A549 (cell line): ENCODE measurements around the gene SLC23A2. TPM values are rescaled to one million over a fixed set of nuclear protein-coding genes. Genes with fewer than 3 reads are reported as not detected.

ENCODE experiments used
- ATAC-seq, 2 experiments: fragments of 200-7000 bp in 1 of 2; fragments of >200 bp in 1 of 2; cut with Nextera tagmentation in 1 of 2; cut with Tn5 transposase in 1 of 2; 3 replicates each; pipeline versions ENCODE4 v1.8.0 to v1.9.1; 2018 to 2020; ENCODE audit warnings: mild to moderate bottlenecking in 1 of 2, moderate library complexity in 1 of 2
- CTCF ChIA-PET: fragments of 300-600 bp; sonication (Branson Sonifier 250); formaldehyde crosslinking; extraction: SDS; loops from one replicate; lab custom pipeline; 2021; ENCODE audit warnings: antibody characterized with exemption, inconsistent platforms; lab: Yijun Ruan, JAX
- POLR2A ChIA-PET: fragments of 350-600 bp; formaldehyde crosslinking; extraction: SDS; loops from one replicate; lab custom pipeline; 2021; ENCODE audit warnings: antibody characterized with exemption, inconsistent platforms; lab: Yijun Ruan, JAX
- DNase-seq, 2 experiments: peaks; one replicate each; pipeline versions ENCODE4 v3.0.0 to v3.0.0-alpha.2; 2011 to 2016; ENCODE audit warnings: low read depth in 1 of 2, low spot score in 1 of 2
- FAIRE-seq: peaks from 2 replicates; lab custom pipeline; 2011; peaks lifted over from hg19 to GRCh38; lab: Jason Lieb, UNC
- H3K27ac ChIP-seq, 2 experiments: fragments of >200 bp; sonication (Bioruptor Twin); formaldehyde crosslinking; 3 replicates each; pipeline ENCODE4 v1.5.1; 2016 to 2017
- H3K4me1 ChIP-seq: fragments of >200 bp; sonication (Bioruptor Twin); formaldehyde crosslinking; 3 replicates; pipeline ENCODE4 v1.6.1; 2016
- H3K4me2 ChIP-seq: fragments of >200 bp; sonication (Bioruptor Twin); formaldehyde crosslinking; 3 replicates; pipeline ENCODE4 v1.6.1; 2016
- H3K4me3 ChIP-seq: fragments of >200 bp; sonication (Bioruptor Twin); formaldehyde crosslinking; 3 replicates; pipeline ENCODE4 v1.5.1; 2016
- H3K9me3 ChIP-seq: fragments of >200 bp; sonication (Bioruptor Twin); formaldehyde crosslinking; 3 replicates; pipeline ENCODE4 v1.6.1; 2016
- BHLHE40 ChIP-seq: IDR thresholded peaks from 2 replicates; pipeline ENCODE4 v1.6.1; 2012; ENCODE audit warnings: low read depth, low read length, inconsistent platforms
- CHD2 ChIP-seq: fragments of 150-350 bp; IDR thresholded peaks from 2 replicates; pipeline ENCODE4 v1.6.1; 2014; ENCODE audit warnings: low read length; ENCODE audit not compliant: partially characterized antibody
- EHMT2 ChIP-seq: fragments of 200-600 bp; sonication (generic); IDR thresholded peaks from 2 replicates; pipeline ENCODE4 v1.6.1; 2016; ENCODE audit warnings: antibody characterized with exemption, low read depth, mild to moderate bottlenecking, moderate library complexity
- EP300 ChIP-seq, 2 experiments: fragments of >200 bp; sonication (Bioruptor Twin); formaldehyde crosslinking; IDR thresholded peaks; 2 replicates in 1 of 2; 3 replicates in 1 of 2; pipeline ENCODE4 v1.6.1; 2016 to 2017
- FOSB ChIP-seq: fragments of 250-450 bp; sonication (Bioruptor Pico); IDR thresholded peaks from 2 replicates; pipeline ENCODE4 v1.5.0; 2020; ENCODE audit warnings: mild to moderate bottlenecking, moderate library complexity
- FOSL2 ChIP-seq, 2 experiments: fragments of 450-650 bp in 1 of 2; fragments of >200 bp in 1 of 2; sonication (Bioruptor Twin) in 1 of 2; formaldehyde crosslinking; IDR thresholded peaks; 2 replicates each; pipeline versions ENCODE4 v1.5.0 to v1.6.1; 2016 to 2020; ENCODE audit warnings: mild to moderate bottlenecking in 1 of 2, moderate library complexity in 1 of 2
- FOXS1 ChIP-seq: fragments of 250-450 bp; sonication (Bioruptor Pico); IDR thresholded peaks from 2 replicates; pipeline ENCODE4 v1.5.0; 2020; ENCODE audit warnings: mild to moderate bottlenecking, moderate library complexity
- GATA3 ChIP-seq: IDR thresholded peaks from 2 replicates; pipeline ENCODE4 v1.6.1; 2012; ENCODE audit warnings: borderline replicate concordance
- HOXA7 ChIP-seq: fragments of 250-450 bp; sonication (Bioruptor Pico); IDR thresholded peaks from 2 replicates; pipeline ENCODE4 v1.5.0; 2020; ENCODE audit warnings: mild to moderate bottlenecking, moderate library complexity
- HOXB13 ChIP-seq: fragments of 250-450 bp; sonication (Bioruptor Pico); IDR thresholded peaks from 2 replicates; pipeline ENCODE4 v1.5.0; 2020; ENCODE audit warnings: low read depth, mild to moderate bottlenecking, moderate library complexity
- HOXB5 ChIP-seq: fragments of 250-450 bp; sonication (Bioruptor Pico); IDR thresholded peaks from 2 replicates; pipeline ENCODE4 v1.5.0; 2020; ENCODE audit warnings: mild to moderate bottlenecking, moderate library complexity
- JUNB ChIP-seq: fragments of >200 bp; sonication (Bioruptor Twin); formaldehyde crosslinking; IDR thresholded peaks from 2 replicates; pipeline ENCODE4 v1.6.1; 2016
- KDM5A ChIP-seq: fragments of 200-600 bp; sonication (generic); IDR thresholded peaks from 2 replicates; pipeline ENCODE4 v1.6.1; 2016; ENCODE audit warnings: antibody characterized with exemption, mild to moderate bottlenecking
- MAFK ChIP-seq: fragments of 450-650 bp; IDR thresholded peaks from 2 replicates; pipeline ENCODE4 v1.6.1; 2014; ENCODE audit not compliant: partially characterized antibody
- MAZ ChIP-seq: fragments of 150-350 bp; IDR thresholded peaks from 2 replicates; pipeline ENCODE4 v1.6.1; 2014; ENCODE audit warnings: antibody characterized with exemption, low read depth, low read length, borderline replicate concordance
- NFE2L2 ChIP-seq: fragments of 150-350 bp; conservative IDR thresholded peaks from 2 replicates; pipeline ENCODE4 v1.6.1; 2014; ENCODE audit warnings: low read length
- PHF8 ChIP-seq: fragments of 200-600 bp; sonication (generic); IDR thresholded peaks from 2 replicates; pipeline ENCODE4 v1.6.1; 2016; ENCODE audit warnings: low read depth, mild to moderate bottlenecking, antibody characterized with exemption, moderate library complexity, borderline replicate concordance
- RAD21 ChIP-seq, 2 experiments: fragments of >200 bp in 1 of 2; sonication (Bioruptor Twin) in 1 of 2; formaldehyde crosslinking in 1 of 2; IDR thresholded peaks in 1 of 2; conservative IDR thresholded peaks in 1 of 2; 2 replicates in 1 of 2; 3 replicates in 1 of 2; pipeline ENCODE4 v1.6.1; 2012 to 2018; ENCODE audit warnings: inconsistent platforms in 1 of 2
- RFX5 ChIP-seq: fragments of 450-650 bp; IDR thresholded peaks from 2 replicates; pipeline ENCODE4 v1.7.1; 2014; ENCODE audit warnings: antibody characterized with exemption, mild to moderate bottlenecking, moderate library complexity
- RNF2 ChIP-seq: fragments of 200-600 bp; sonication (generic); IDR thresholded peaks from 2 replicates; pipeline ENCODE4 v1.6.1; 2016; ENCODE audit warnings: low read depth, mild to moderate bottlenecking, antibody characterized with exemption, moderate library complexity, borderline replicate concordance
- SREBF2 ChIP-seq: fragments of 450-650 bp; IDR thresholded peaks from 2 replicates; pipeline ENCODE4 v1.6.1; 2014; ENCODE audit warnings: mild to moderate bottlenecking, moderate library complexity
- TP53 ChIP-seq: fragments of 250-450 bp; sonication (Bioruptor Pico); IDR thresholded peaks from 2 replicates; pipeline ENCODE4 v1.5.0; 2021; ENCODE audit warnings: mild to moderate bottlenecking, moderate library complexity
- ZC3H11A ChIP-seq: fragments of 450-650 bp; IDR thresholded peaks from 2 replicates; pipeline ENCODE4 v1.6.1; 2014; ENCODE audit warnings: antibody characterized with exemption, mild to moderate bottlenecking
- ZSCAN20 ChIP-seq: fragments of 250-450 bp; sonication (Bioruptor Pico); IDR thresholded peaks from 2 replicates; pipeline ENCODE4 v1.8.0; 2022; ENCODE audit warnings: mild to moderate bottlenecking, moderate library complexity
- WGBS: methylation state at CpG from one replicate; pipeline ENCODE4 v1.1.6; 2017; ENCODE audit errors: missing lambda C conversion rate; 5-methylcytosine and 5-hydroxymethylcytosine counted together
- polyA plus RNA-seq, 4 experiments: library from polyadenylated mRNA; depleted of rRNA in 3 of 4; stranded (reverse); fragments of >200 nt; fragmentation: RNase III in 1 of 4; extraction: RNeasy Plus Mini Kit Qiagen cat#74134 plus additional on column Dnase treatment in 1 of 4; gene quantifications; 2 replicates in 3 of 4; 3 replicates in 1 of 4; pipeline ENCODE4 v1.2.3, GENCODE V29; 2011 to 2017
- TF ChIP-seq, protein P1 (sequence below): IDR thresholded peaks from 2 replicates; pipeline ENCODE4 v1.6.1; 2012
- TF ChIP-seq, protein P2 (sequence below): IDR thresholded peaks from 2 replicates; pipeline ENCODE4 v1.6.1; 2012
- TF ChIP-seq, protein P3 (sequence below): fragments of >200 bp; sonication (Bioruptor Twin); formaldehyde crosslinking; IDR thresholded peaks from 3 replicates; pipeline ENCODE4 v1.6.1; 2016
- TF ChIP-seq, protein P4 (sequence below): fragments of 200-600 bp; sonication (generic); IDR thresholded peaks from 2 replicates; pipeline ENCODE4 v1.6.1; 2016; ENCODE audit warnings: antibody characterized with exemption, mild to moderate bottlenecking, moderate library complexity

SLC23A2 gene
- polyA plus RNA-seq, 2 of the 4 experiments (the other 2 are of a cell fraction): 13.1 to 47.8 TPM

DNA sequence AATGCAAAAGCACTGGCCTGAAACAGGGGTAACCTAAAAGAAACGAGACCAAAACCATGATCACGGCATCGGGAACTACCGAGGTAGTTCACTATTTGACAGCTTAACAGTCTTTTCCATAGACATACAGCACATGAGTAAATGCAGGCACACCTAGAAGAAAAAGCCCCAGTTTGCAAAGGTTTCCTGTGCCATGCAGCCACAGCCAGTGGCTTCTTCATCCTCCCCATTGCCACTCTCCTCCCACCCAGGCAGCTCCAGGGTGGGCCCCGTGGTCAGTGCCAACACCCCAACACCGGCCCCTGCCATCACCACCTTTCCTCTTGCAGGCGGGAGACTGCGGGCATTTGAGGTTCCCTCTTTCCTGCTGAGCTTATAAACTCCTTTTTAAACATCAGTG, 115.4 kb downstream of the SLC23A2 start:
- no peaks in the 10 kb centered on the region for H3K9me3 ChIP-seq
- POLR2A ChIA-PET: no interaction called here
- no peak for TF ChIP-seq HOXA7 (CRISPR knock-in tag)
- TF ChIP-seq, all 56 proteins: peak for 0
- DNase-seq (no peak), FAIRE-seq (no peak), ATAC-seq (no peak)
- Histone ChIP-seq H3K4me3 (no peak overlapping the region), H3K27ac (no peak overlapping the region), H3K4me2 (no peak overlapping the region), H3K4me1 (no peaks in the 10 kb centered on the region)
- 95% methylated on average over 8 of the region's 8 CpGs for WGBS
- CTCF ChIA-PET: interaction anchor here (0.6 to 1.5 kb wide), 6 partner anchors 8 to 70 kb away, joined by 3 to 5 read pairs (median 4); no protein-coding TSS in a partner anchor

DNA sequence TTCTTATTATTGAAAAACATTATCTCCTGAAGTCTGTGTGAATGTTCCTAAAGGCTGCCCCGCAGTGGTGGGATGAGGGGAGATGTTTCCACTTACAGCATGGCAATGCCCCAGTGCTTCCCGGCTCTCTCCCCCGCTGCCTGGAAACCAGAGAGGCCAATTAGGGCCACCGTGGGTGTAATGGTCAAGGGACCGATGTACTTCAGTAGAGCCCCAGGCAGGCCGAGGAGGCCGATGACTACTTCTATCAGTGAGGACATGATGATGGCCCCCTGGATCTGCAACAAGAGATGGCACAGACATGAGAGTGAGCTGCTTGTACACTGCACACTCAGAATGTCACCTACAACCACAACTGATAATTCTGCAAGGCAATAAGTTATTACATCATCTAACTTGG, 117.8 kb downstream of the SLC23A2 start:
- no peak for DNase-seq
- TF ChIP-seq SREBF2: no peak
- no peak for TF ChIP-seq RNF2
- no peak for TF ChIP-seq CHD2
- no peak for TF ChIP-seq JUNB
- TF ChIP-seq, protein P1, sequence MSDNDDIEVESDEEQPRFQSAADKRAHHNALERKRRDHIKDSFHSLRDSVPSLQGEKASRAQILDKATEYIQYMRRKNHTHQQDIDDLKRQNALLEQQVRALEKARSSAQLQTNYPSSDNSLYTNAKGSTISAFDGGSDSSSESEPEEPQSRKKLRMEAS: no peak
- TF ChIP-seq ZSCAN20 (CRISPR knock-in tag): no peak
- TF ChIP-seq MAZ: no peak
- TF ChIP-seq GATA3: no peak
- no peak for TF ChIP-seq EP300 (IDR thresholded peaks at IDR 0.05)
- no peak for TF ChIP-seq BHLHE40
- no peak for TF ChIP-seq PHF8
- no peak for TF ChIP-seq MAFK
- no peak for TF ChIP-seq HOXB5
- TF ChIP-seq, protein P2, sequence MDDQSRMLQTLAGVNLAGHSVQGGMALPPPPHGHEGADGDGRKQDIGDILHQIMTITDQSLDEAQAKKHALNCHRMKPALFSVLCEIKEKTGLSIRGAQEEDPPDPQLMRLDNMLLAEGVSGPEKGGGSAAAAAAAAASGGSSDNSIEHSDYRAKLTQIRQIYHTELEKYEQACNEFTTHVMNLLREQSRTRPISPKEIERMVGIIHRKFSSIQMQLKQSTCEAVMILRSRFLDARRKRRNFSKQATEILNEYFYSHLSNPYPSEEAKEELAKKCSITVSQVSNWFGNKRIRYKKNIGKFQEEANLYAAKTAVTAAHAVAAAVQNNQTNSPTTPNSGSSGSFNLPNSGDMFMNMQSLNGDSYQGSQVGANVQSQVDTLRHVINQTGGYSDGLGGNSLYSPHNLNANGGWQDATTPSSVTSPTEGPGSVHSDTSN: no peak
- no peak for TF ChIP-seq HOXB13 (CRISPR knock-in tag)
- TF ChIP-seq TP53 (CRISPR knock-in tag): no peak
- TF ChIP-seq, protein P3, sequence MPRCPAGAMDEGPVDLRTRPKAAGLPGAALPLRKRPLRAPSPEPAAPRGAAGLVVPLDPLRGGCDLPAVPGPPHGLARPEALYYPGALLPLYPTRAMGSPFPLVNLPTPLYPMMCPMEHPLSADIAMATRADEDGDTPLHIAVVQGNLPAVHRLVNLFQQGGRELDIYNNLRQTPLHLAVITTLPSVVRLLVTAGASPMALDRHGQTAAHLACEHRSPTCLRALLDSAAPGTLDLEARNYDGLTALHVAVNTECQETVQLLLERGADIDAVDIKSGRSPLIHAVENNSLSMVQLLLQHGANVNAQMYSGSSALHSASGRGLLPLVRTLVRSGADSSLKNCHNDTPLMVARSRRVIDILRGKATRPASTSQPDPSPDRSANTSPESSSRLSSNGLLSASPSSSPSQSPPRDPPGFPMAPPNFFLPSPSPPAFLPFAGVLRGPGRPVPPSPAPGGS: no peak
- no peak for TF ChIP-seq NFE2L2
- no peak for TF ChIP-seq RAD21 (conservative IDR thresholded peaks at IDR 0.05 in 1 of 2, IDR thresholded peaks at IDR 0.05 in 1 of 2)
- ChIA-PET CTCF (interaction anchor here (0.8 to 1.1 kb wide), 2 partner anchors 68 to 124 kb away, joined by 3 read pairs; no protein-coding TSS in a partner anchor), POLR2A (no interaction called here)
- H3K27ac ChIP-seq: no peak overlapping the region
- H3K4me2 ChIP-seq: no peak overlapping the region
- no peak for FAIRE-seq
- no peaks in the 10 kb centered on the region for H3K9me3 ChIP-seq
- H3K4me3 ChIP-seq: no peak overlapping the region
- ATAC-seq: no peak
- no peaks in the 10 kb centered on the region for H3K4me1 ChIP-seq
- 82% methylated on average over 7 of the region's 7 CpGs for WGBS

DNA sequence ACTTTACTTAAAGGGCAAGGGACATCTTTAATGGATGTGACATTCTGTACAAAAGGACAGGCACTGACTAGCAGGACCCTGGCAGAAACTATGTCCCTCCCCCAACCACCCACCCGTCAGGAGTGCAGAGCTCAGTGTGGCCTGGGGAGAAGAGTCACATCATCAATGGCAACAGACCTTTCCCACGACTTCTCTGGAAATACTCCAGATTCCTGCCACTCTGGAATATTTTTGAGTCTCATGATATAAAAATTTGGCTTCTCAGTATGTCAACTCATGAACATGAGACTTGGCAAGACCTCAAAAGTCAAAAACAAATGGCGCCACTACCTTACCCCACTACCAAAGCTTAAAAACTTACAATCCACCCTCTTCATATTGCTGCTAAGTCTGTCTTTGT, 118.3 kb downstream of the SLC23A2 start:
- CTCF ChIA-PET: interaction anchor here (0.8 kb wide), 1 partner anchor 69 kb away, joined by 3 read pairs; no protein-coding TSS in a partner anchor
- POLR2A ChIA-PET: no interaction called here
- DNase-seq (no peak), ATAC-seq (no peak), FAIRE-seq (no peak)
- Histone ChIP-seq H3K9me3 (no peaks in the 10 kb centered on the region), H3K27ac (no peak overlapping the region), H3K4me1 (no peaks in the 10 kb centered on the region), H3K4me3 (no peak overlapping the region), H3K4me2 (no peak overlapping the region)
- WGBS: 70% methylated on average over 3 of the region's 3 CpGs
- TF ChIP-seq ZC3H11A: no peak
- TF ChIP-seq, protein P4, sequence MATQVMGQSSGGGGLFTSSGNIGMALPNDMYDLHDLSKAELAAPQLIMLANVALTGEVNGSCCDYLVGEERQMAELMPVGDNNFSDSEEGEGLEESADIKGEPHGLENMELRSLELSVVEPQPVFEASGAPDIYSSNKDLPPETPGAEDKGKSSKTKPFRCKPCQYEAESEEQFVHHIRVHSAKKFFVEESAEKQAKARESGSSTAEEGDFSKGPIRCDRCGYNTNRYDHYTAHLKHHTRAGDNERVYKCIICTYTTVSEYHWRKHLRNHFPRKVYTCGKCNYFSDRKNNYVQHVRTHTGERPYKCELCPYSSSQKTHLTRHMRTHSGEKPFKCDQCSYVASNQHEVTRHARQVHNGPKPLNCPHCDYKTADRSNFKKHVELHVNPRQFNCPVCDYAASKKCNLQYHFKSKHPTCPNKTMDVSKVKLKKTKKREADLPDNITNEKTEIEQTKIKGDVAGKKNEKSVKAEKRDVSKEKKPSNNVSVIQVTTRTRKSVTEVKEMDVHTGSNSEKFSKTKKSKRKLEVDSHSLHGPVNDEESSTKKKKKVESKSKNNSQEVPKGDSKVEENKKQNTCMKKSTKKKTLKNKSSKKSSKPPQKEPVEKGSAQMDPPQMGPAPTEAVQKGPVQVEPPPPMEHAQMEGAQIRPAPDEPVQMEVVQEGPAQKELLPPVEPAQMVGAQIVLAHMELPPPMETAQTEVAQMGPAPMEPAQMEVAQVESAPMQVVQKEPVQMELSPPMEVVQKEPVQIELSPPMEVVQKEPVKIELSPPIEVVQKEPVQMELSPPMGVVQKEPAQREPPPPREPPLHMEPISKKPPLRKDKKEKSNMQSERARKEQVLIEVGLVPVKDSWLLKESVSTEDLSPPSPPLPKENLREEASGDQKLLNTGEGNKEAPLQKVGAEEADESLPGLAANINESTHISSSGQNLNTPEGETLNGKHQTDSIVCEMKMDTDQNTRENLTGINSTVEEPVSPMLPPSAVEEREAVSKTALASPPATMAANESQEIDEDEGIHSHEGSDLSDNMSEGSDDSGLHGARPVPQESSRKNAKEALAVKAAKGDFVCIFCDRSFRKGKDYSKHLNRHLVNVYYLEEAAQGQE: no peak
- no peak for TF ChIP-seq NFE2L2
- TF ChIP-seq KDM5A: no peak
- TF ChIP-seq RFX5: no peak
- no peak for TF ChIP-seq EHMT2
- TF ChIP-seq FOSB (CRISPR knock-in tag): no peak
- no peak for TF ChIP-seq TP53 (CRISPR knock-in tag)
- no peak for TF ChIP-seq FOSL2 (IDR thresholded peaks at IDR 0.05)
- no peak for TF ChIP-seq FOSL2 (CRISPR knock-in tag; IDR thresholded peaks at IDR 0.05)
- no peak for TF ChIP-seq FOXS1 (CRISPR knock-in tag)
- TF ChIP-seq, protein P2: no peak
- TF ChIP-seq RNF2: no peak
